A549 (cell line): Measurements from ENCODE around the gene FAM151A.
"Not testable (repeated sequence)": the region's sequence is repeated elsewhere in the genome, so short reads cannot be mapped to it uniquely, and the experiment has no call there.

ENCODE experiments used
- JUNB ChIP-seq: fragments of >200 bp; sonication (Bioruptor Twin); formaldehyde crosslinking; IDR thresholded peaks from 2 replicates; pipeline ENCODE4 v1.6.1; 2016
- TF ChIP-seq, protein P1 (sequence below): IDR thresholded peaks from 2 replicates; pipeline ENCODE4 v1.6.1; 2012

DNA sequence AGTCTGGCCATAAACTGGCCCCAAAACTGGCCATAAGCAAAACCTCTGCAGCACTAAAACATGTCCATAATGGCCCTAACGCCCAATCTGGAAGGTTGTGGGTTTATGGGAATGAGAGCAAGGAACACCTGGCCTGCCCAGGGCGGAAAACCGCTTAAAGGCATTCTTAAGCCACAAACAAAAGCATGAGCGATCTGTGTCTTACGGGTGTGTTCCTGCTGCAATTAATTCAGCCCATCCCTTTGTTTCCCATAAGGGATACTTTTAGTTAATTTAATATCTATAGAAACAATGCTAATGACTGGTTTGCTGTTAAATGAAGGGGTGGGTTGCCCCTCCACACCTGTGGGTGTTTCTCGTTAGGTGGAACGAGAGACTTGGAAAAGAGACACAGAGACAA, 12.5 kb upstream of the FAM151A start:
- TF ChIP-seq, protein P1, sequence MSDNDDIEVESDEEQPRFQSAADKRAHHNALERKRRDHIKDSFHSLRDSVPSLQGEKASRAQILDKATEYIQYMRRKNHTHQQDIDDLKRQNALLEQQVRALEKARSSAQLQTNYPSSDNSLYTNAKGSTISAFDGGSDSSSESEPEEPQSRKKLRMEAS, result not testable (repeated sequence)
- TF ChIP-seq JUNB, result not testable (repeated sequence)
